KMS-11 (cell line): ENCODE measurements around the gene LGALS12.

Experiments used
- H2AFZ ChIP-seq: fragments of 200-600 bp; sonication (generic); 2 replicates; pipeline ENCODE4 v1.6.1; 2016; ENCODE audit warnings: antibody characterized with exemption, mixed run types, low read depth
- H3K27ac ChIP-seq: fragments of 200-600 bp; sonication (generic); 2 replicates; pipeline ENCODE4 v1.6.1; 2016; ENCODE audit warnings: mild to moderate bottlenecking, mixed run types
- H3K27me3 ChIP-seq: fragments of 200-600 bp; sonication (generic); 2 replicates; pipeline ENCODE4 v1.6.1; 2017; ENCODE audit warnings: mild to moderate bottlenecking, low read depth, mixed run types, moderate library complexity; ENCODE audit not compliant: insufficient read depth
- H3K36me3 ChIP-seq: fragments of 200-600 bp; sonication (generic); 2 replicates; pipeline ENCODE4 v1.6.1; 2017; ENCODE audit warnings: mild to moderate bottlenecking, mixed run types; ENCODE audit not compliant: insufficient read depth
- H3K4me1 ChIP-seq: fragments of 200-600 bp; sonication (generic); 2 replicates; pipeline ENCODE4 v1.6.1; 2016; ENCODE audit warnings: mild to moderate bottlenecking, low read depth, mixed run types; ENCODE audit not compliant: poor library complexity, severe bottlenecking
- H3K4me2 ChIP-seq: fragments of 200-600 bp; sonication (generic); 2 replicates; pipeline ENCODE4 v1.7.0; 2016; ENCODE audit warnings: mild to moderate bottlenecking, mixed run types
- H3K4me3 ChIP-seq: fragments of 200-600 bp; sonication (generic); IDR thresholded peaks from 2 replicates; pipeline ENCODE4 v1.6.1; 2017; ENCODE audit warnings: low read depth, low read length, mixed read lengths; ENCODE audit not compliant: insufficient read depth
- H3K79me2 ChIP-seq: fragments of 200-600 bp; sonication (generic); 2 replicates; pipeline ENCODE4 v1.6.1; 2016; ENCODE audit warnings: low read depth, mixed run types; ENCODE audit not compliant: insufficient read depth
- H3K9ac ChIP-seq: fragments of 200-600 bp; sonication (generic); 2 replicates; pipeline ENCODE4 v1.6.1; 2016; ENCODE audit warnings: mild to moderate bottlenecking, mixed run types
- H4K20me1 ChIP-seq: fragments of 200-600 bp; sonication (generic); 2 replicates; pipeline ENCODE4 v1.6.1; 2016; ENCODE audit warnings: mild to moderate bottlenecking, mixed run types; ENCODE audit not compliant: insufficient read depth
- TF ChIP-seq, protein P1 (sequence below): fragments of 200-600 bp; sonication (generic); conservative IDR thresholded peaks from 2 replicates; pipeline ENCODE4 v1.6.1; 2017; ENCODE audit warnings: low read depth, mild to moderate bottlenecking, antibody characterized with exemption, low read length, moderate library complexity, mixed read lengths

The LGALS12 gene

DNA sequence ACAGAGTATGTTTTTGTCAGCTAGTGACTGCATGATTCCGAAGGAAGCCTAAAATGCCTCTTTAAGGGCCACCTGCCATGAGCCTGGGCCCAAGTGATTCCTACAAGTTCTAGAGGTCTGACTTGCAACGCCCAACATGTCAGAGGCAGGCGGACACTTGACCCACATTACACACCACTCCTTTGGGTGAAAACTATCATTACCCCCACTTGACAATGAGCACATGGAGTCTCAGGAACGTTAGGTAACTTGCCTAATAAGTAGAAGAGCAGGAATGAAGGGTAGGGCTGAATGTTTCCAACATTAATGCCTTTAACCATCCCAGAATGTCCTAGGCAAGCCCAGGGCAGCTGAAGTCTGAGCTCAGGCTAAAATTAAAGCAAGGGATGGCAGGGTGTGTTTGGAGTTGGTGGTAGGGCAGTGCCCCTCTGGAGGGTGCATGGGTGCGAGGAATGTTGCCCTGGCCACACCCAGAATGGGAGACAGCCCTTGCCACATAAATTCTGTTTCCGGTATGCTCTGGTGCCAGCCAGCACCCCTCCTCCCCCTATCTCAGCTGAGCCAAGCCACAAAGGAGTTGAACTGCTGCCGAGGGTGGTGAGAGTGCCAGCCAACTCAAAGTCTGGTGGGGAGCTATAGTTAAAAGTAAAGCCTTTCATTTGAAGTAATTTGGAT lies 54.8 kb downstream of the LGALS12 start:
- Histone ChIP-seq H3K27ac (no peak overlapping the region), H4K20me1 (no peaks in the 10 kb centered on the region), H3K9ac (no peak overlapping the region), H3K36me3 (no peaks in the 10 kb centered on the region), H3K79me2 (no peaks in the 10 kb centered on the region), H3K4me3 (no peak overlapping the region), H3K27me3 (no peaks in the 10 kb centered on the region), H3K4me2 (no peak overlapping the region), H3K4me1 (peaks cover 48% of the 10 kb centered on the region), H2AFZ (no peak overlapping the region)
- TF ChIP-seq, protein P1, sequence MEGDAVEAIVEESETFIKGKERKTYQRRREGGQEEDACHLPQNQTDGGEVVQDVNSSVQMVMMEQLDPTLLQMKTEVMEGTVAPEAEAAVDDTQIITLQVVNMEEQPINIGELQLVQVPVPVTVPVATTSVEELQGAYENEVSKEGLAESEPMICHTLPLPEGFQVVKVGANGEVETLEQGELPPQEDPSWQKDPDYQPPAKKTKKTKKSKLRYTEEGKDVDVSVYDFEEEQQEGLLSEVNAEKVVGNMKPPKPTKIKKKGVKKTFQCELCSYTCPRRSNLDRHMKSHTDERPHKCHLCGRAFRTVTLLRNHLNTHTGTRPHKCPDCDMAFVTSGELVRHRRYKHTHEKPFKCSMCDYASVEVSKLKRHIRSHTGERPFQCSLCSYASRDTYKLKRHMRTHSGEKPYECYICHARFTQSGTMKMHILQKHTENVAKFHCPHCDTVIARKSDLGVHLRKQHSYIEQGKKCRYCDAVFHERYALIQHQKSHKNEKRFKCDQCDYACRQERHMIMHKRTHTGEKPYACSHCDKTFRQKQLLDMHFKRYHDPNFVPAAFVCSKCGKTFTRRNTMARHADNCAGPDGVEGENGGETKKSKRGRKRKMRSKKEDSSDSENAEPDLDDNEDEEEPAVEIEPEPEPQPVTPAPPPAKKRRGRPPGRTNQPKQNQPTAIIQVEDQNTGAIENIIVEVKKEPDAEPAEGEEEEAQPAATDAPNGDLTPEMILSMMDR, result no peak

DNA sequence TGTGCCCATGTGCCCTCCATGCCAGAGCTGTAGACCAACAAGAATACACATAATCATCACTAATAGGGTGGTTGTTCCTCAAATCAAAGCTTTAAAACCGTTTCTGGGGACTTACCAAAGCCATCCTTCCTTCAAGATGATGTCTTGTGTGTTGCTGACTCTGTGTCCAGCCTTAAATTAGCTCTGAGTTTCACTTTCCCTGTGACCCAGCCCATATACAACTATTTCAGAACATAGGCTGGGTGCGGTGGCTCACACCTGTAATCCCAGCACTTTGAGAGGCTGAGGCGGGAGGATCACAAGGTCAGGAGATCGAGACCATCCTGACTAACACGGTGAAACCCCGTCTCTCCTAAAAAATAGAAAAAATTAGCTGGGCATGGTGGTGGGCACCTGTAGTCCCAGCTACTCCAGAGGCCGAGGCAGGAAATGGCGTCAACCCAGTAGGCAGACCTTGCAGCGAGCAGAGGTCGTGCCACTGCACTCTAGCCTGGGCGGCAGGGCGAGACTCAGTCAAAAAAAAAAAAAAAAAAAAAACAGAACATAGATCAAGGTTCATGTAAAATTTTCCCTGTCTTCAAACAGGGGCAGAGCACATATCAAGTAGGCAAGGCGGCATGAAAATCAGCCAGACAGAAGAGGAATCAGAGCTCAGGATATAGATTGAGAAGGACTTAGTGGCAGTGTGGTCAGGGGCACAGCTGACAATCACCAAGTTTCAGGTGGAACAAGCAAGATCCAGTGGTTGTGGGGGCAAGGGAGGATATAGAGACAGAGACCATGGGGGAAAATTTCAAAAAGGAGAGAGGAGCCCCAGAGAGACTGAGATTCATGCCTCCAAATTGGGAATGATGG lies 57.5 kb downstream of the LGALS12 start, which contains the start of gene PLAAT2:
Gene PLAAT2 (minus strand): TSS at position 179 of the 855 bp plus-strand sequence. CDS start 55 bp downstream, at position 124.
- H3K4me2 ChIP-seq, result peak within 1 kb of the TSS; percentile 76
- H3K27me3 ChIP-seq, result no peaks in the 10 kb centered on the region
- no peaks in the 10 kb centered on the region for H3K79me2 ChIP-seq
- H3K27ac ChIP-seq, result peak within 1 kb of the TSS; percentile 88
- peak within 1 kb of the TSS; percentile 39; the same call in 1 of the 2 replicates for H2AFZ ChIP-seq
- no peaks in the 10 kb centered on the region for H4K20me1 ChIP-seq
- TF ChIP-seq, protein P1, result no peak
- H3K4me1 ChIP-seq, result peaks cover 75% of the 10 kb centered on the region
- no peak within 1 kb of the TSS for H3K4me3 ChIP-seq
- no peaks in the 10 kb centered on the region for H3K36me3 ChIP-seq
- peak within 1 kb of the TSS; percentile 51; the same call in 1 of the 2 replicates for H3K9ac ChIP-seq

DNA sequence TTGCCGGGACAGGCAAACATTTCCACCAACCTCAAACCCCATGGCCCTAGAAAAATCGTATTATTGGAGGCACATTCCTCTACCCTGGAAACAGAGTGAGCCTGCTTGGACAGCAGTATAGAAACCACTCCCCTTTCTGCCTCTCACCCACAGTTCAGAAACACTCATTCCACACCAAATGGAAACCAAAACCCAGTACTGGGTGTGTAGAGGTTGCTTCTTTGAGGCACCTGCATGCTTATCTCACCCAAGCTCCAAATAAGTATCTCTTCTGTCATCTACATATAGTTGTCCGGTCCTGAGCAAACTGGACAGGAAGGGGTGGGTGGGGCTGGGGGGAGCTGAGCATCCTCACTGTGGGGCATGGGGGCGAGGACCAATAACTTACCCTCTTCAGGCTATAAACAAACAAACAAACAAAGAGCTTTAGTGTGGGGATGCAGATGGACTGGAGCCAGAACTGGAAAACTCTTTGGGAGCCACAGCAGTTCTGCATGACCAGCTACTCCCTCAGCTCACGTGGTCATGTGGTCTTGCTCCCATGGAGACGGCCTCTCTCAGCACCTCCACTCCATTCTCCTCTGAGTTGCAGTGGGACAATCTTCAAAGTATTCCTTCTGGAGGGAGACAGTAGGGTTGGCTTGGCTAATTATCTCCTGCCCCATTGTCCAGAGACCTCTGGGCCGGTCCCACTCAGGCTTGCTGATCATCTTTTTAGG lies 58.3 kb downstream of the LGALS12 start:
- H2AFZ ChIP-seq, result peak overlapping the region; percentile 46; the same call in 1 of the 2 replicates
- peaks cover 75% of the 10 kb centered on the region for H3K4me1 ChIP-seq
- no peaks in the 10 kb centered on the region for H4K20me1 ChIP-seq
- H3K9ac ChIP-seq, result peak overlapping the region; percentile 52
- H3K27ac ChIP-seq, result peak overlapping the region; percentile 88
- H3K4me2 ChIP-seq, result peak overlapping the region; percentile 99
- no peak overlapping the region for H3K4me3 ChIP-seq
- TF ChIP-seq, protein P1, result no peak
- no peaks in the 10 kb centered on the region for H3K79me2 ChIP-seq
- no peaks in the 10 kb centered on the region for H3K27me3 ChIP-seq
- no peaks in the 10 kb centered on the region for H3K36me3 ChIP-seq

DNA sequence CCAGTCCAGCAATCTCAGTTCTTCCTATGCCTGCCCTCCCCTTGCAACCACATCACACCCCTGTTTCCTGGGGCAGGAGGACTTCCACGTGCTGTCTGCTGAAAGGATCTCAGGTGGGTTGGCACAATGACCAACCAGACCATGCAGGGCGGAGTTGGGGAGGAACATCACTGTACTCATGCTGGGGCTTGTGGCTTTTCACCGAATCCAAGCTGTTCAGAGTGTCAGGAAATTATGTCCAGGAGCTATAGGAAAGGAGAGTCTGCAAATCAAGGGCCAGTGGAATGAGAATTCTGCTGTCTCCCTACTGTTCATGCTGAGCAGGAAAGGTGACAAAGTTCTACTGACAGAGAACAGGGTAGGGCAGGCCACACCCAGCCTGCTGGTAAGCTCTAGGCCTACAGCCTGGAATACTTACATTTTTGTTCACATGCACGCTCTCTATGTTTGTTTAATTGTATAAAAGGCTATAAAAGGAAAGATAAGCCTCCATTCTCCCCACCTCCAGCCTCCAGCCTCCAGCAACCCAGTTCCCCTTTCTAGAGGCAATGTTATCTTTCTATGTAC lies 59.0 kb downstream of the LGALS12 start:
- no peaks in the 10 kb centered on the region for H3K79me2 ChIP-seq
- peak overlapping the region; percentile 88 for H3K27ac ChIP-seq
- no peaks in the 10 kb centered on the region for H3K36me3 ChIP-seq
- H3K4me1 ChIP-seq, result peaks cover 75% of the 10 kb centered on the region
- no peaks in the 10 kb centered on the region for H3K27me3 ChIP-seq
- H4K20me1 ChIP-seq, result no peaks in the 10 kb centered on the region
- no peak overlapping the region for H3K4me3 ChIP-seq
- H3K9ac ChIP-seq, result peak overlapping the region; percentile 52
- TF ChIP-seq, protein P1, result no peak
- peak overlapping the region; percentile 99 for H3K4me2 ChIP-seq
- H2AFZ ChIP-seq, result peak overlapping the region; percentile 46; the same call in 1 of the 2 replicates
